ENCODE measurements around the gene KRT72. TPM values are rescaled to one million over a fixed set of nuclear protein-coding genes. Genes with fewer than 3 reads are reported as not detected.

Gene KRT72
- total RNA-seq, 1 donor from 2014 or later: not detected

DNA sequence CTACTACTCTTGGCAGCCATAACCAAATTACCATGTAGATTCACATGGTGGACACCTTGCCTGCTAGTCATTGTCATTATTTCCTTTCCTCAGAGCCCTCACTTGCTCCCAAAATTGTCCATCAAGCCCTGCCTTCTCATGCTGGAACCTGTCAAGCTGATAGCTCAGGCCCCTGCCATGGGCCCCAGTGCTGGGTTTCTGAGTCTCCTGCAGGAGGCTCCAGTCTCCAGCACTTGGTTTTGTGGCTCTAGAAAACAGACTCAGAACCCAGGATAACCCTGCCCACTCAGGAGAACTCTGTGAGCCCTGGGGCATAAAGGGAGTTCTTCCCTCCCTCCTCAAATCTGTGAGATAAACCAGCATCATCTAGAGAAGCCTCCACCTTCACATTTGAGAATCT is 59.1 kb downstream of the KRT72 start:
- intact Hi-C loops (cut with DNase I): loop anchor here (5.0 kb wide), 1 partner anchor 875 kb away; no protein-coding TSS in a partner anchor
- peaks cover 55% of the 10 kb centered on the region for H3K4me1 ChIP-seq

DNA sequence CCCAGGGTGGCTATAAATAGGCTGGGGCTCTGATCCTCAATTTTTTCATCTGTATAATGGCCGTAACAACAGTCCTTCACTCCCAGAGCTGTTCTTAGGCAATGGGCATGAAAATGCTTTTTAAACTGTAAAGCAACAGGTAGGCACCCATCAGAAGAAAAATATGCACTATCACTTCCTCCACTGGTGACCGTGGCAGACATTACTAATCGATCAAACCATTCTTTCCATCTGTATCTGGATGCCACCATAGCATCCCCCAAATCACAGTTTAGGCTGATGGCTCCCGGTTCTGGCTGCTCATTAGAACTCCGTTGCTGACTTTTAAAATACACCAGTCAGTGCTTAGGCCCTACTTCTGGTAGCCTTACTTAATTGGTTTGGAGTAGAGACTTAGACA is 59.6 kb downstream of the KRT72 start:
- H3K27ac ChIP-seq: no peak overlapping the region
- no peak for DNase-seq (ENCODE audit: extremely low spot score in 2 of 2)
- H3K4me1 ChIP-seq: peaks cover 56% of the 10 kb centered on the region
- no peak overlapping the region for H3K4me3 ChIP-seq
- intact Hi-C loops (cut with DNase I): loop anchor here (5.0 kb wide), 1 partner anchor 874 kb away; no protein-coding TSS in a partner anchor
- H3K36me3 ChIP-seq: no peaks in the 10 kb centered on the region
- no peaks in the 10 kb centered on the region for H3K9me3 ChIP-seq
- TF ChIP-seq POLR2AphosphoS5 (IDR thresholded peaks at IDR 0.05; ENCODE audit: insufficient read depth in 1 of 2, low read depth in 1 of 2) (no peak), POLR2A (IDR thresholded peaks at IDR 0.05) (no peak)
- TF ChIP-seq, protein P1, sequence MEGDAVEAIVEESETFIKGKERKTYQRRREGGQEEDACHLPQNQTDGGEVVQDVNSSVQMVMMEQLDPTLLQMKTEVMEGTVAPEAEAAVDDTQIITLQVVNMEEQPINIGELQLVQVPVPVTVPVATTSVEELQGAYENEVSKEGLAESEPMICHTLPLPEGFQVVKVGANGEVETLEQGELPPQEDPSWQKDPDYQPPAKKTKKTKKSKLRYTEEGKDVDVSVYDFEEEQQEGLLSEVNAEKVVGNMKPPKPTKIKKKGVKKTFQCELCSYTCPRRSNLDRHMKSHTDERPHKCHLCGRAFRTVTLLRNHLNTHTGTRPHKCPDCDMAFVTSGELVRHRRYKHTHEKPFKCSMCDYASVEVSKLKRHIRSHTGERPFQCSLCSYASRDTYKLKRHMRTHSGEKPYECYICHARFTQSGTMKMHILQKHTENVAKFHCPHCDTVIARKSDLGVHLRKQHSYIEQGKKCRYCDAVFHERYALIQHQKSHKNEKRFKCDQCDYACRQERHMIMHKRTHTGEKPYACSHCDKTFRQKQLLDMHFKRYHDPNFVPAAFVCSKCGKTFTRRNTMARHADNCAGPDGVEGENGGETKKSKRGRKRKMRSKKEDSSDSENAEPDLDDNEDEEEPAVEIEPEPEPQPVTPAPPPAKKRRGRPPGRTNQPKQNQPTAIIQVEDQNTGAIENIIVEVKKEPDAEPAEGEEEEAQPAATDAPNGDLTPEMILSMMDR (IDR thresholded peaks at IDR 0.05): no peak
- no peaks in the 10 kb centered on the region for H3K27me3 ChIP-seq

More for the DNA sequence above, 59.1 kb downstream of the KRT72 start:
- no peak for DNase-seq (ENCODE audit: extremely low spot score in 2 of 2)
- no peaks in the 10 kb centered on the region for H3K27me3 ChIP-seq
- H3K9me3 ChIP-seq: no peaks in the 10 kb centered on the region
- no peak overlapping the region for H3K4me3 ChIP-seq
- no peak for TF ChIP-seq POLR2A (IDR thresholded peaks at IDR 0.05)
- TF ChIP-seq, protein P1 (IDR thresholded peaks at IDR 0.05): no peak
- TF ChIP-seq POLR2AphosphoS5 (IDR thresholded peaks at IDR 0.05; ENCODE audit: insufficient read depth in 1 of 2, low read depth in 1 of 2): no peak
- no peaks in the 10 kb centered on the region for H3K36me3 ChIP-seq
- no peak overlapping the region for H3K27ac ChIP-seq

DNA sequence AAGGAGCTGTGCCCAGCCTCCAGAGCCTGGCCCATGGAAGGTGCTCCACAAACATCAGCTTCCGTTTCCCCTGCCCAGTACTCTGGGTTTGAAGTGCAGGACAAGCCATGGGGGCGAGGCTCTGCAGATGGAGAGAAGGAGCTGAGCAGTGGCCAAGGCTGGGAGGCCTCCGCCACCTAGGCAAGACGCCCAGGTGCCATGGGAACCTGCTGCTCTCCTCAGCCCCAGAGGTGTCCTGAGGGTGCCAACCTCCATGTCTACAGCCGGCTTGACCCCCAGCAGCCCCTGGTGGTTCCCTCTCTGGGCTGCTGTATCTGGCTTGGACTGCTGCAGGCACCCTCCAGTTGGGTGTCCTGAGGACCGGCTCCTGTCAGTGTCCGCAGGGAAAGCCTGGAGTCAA is 60.7 kb downstream of the KRT72 start:
- Histone ChIP-seq H3K9me3 (no peaks in the 10 kb centered on the region), H3K27ac (peak overlapping the region; percentile 80), H3K27me3 (no peaks in the 10 kb centered on the region), H3K4me3 (no peak overlapping the region), H3K36me3 (no peaks in the 10 kb centered on the region), H3K4me1 (peaks cover 56% of the 10 kb centered on the region)
- DNase-seq (ENCODE audit: extremely low spot score in 2 of 2): no peak
- TF ChIP-seq, protein P1 (IDR thresholded peaks at IDR 0.05): no peak
- TF ChIP-seq POLR2AphosphoS5 (IDR thresholded peaks at IDR 0.05; ENCODE audit: insufficient read depth in 1 of 2, low read depth in 1 of 2) (no peak), POLR2A (IDR thresholded peaks at IDR 0.05) (no peak)
- intact Hi-C loops (cut with DNase I): loop anchor here (5.0 kb wide), 1 partner anchor 873 kb away; no protein-coding TSS in a partner anchor

DNA sequence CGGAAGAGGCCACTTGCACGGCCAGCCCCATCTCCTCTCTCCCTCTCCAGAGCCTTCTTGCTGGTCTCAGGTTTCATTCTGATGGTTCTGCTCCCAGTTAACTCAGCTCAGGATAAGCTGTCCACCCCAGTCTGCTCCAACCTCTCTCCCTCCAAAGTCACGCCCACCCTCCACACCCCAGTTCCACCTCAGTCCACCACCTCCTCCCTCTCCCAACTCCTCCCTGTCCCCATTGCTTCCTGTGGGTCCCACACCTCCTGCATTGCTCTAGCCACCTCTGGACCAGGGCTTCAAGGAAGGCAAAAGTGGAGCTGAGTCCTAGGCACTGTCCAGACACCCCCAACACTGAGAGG is 61.5 kb downstream of the KRT72 start:
- no peaks in the 10 kb centered on the region for H3K27me3 ChIP-seq
- H3K4me1 ChIP-seq: peaks cover 51% of the 10 kb centered on the region
- no peaks in the 10 kb centered on the region for H3K9me3 ChIP-seq
- H3K4me3 ChIP-seq: no peak overlapping the region
- intact Hi-C loops (cut with DNase I): loop anchor here (5.0 kb wide), 1 partner anchor 872 kb away; no protein-coding TSS in a partner anchor
- no peak for TF ChIP-seq POLR2AphosphoS5 (IDR thresholded peaks at IDR 0.05; ENCODE audit: insufficient read depth in 1 of 2, low read depth in 1 of 2)
- no peaks in the 10 kb centered on the region for H3K36me3 ChIP-seq
- DNase-seq (ENCODE audit: extremely low spot score in 2 of 2): no peak
- H3K27ac ChIP-seq: peak overlapping the region; percentile 80

DNA sequence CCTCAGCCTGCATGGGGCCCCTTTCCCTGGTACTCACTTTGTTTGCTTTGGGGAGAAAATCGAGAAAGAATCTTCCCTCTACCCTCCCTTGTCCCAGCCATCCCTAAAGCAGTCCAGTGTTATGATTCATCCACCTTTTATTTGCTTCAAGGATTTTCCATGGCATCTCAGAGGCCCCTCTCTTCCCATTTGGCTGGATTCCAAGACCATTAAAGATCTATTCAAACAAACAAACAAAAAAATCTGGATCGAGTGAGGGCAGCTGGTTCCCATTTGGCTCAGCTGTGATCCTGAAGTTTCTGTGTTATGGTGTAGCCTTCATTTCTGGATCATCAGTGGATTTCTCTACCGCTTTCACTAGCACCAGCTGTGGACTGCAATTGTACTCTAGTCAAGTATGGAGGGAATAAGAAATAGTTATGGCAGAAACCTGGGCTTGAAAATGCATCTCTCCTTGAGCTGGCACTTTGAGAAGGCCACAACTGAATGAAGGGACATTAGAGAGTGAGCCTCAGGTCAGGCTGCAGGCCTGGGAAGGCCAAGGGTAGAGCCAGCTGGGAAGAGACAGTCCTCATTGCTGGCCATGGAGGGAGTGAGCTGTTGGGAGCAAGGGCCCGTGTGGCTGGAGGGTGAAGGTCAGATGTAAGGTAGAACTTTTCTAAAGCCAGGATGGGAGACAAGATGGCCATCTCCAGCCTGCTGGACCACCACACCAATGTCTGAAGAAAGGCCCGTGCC is 62.0 kb downstream of the KRT72 start:
- intact Hi-C loops (cut with DNase I): no loop called here
- Histone ChIP-seq H3K4me3 (no peak overlapping the region), H3K27me3 (no peaks in the 10 kb centered on the region), H3K9me3 (no peaks in the 10 kb centered on the region), H3K27ac (peak overlapping the region; percentile 80), H3K4me1 (peaks cover 46% of the 10 kb centered on the region), H3K36me3 (no peaks in the 10 kb centered on the region)
- peak; percentile 13 to 69 for TF ChIP-seq POLR2AphosphoS5 (IDR thresholded peaks at IDR 0.05; ENCODE audit: insufficient read depth in 1 of 2, low read depth in 1 of 2)
- TF ChIP-seq POLR2A (IDR thresholded peaks at IDR 0.05): no peak
- DNase-seq (ENCODE audit: extremely low spot score in 2 of 2): no peak

DNA sequence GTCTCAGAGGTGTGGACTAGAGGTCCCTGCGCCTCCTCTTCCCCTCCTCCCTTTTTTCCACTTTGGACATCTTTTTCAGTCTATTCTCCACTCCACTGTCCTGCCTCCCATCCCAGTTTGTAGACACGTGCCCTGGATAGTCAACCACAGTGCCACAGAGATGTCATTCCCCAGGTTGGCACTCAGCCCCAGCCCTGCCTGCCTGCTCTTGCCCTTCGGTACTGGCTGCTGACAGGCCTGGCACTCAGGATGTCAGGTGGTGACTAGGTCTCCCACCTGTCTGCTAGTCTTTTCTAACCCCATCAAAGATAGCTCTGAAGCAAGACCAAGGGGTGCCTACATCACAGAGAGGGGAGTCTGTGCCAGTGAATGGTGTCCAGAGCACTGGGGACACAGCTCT is 64.2 kb downstream of the KRT72 start:
- no peak overlapping the region for H3K27ac ChIP-seq
- no peaks in the 10 kb centered on the region for H3K36me3 ChIP-seq
- TF ChIP-seq, protein P1 (IDR thresholded peaks at IDR 0.05): no peak
- TF ChIP-seq POLR2AphosphoS5 (IDR thresholded peaks at IDR 0.05; ENCODE audit: insufficient read depth in 1 of 2, low read depth in 1 of 2) (no peak), POLR2A (IDR thresholded peaks at IDR 0.05) (no peak)
- intact Hi-C loops (cut with DNase I): no loop called here
- no peak overlapping the region for H3K4me3 ChIP-seq
- no peaks in the 10 kb centered on the region for H3K9me3 ChIP-seq
- H3K4me1 ChIP-seq: peaks cover 42% of the 10 kb centered on the region
- no peaks in the 10 kb centered on the region for H3K27me3 ChIP-seq
- DNase-seq (ENCODE audit: extremely low spot score in 2 of 2): no peak

Data from vagina (tissue), 2 donors.